ENCODE measurements around the gene NDUFS4.
"Not testable (repeated sequence)": the region's sequence is repeated elsewhere in the genome, so short reads cannot be mapped to it uniquely, and the experiment has no call there.

Gene NDUFS4

GRCh38 chr5:53674121-53674520, 113.7 kb downstream of the NDUFS4 start:
- DNase-seq = no peak

- DNase-seq = no peak
Observed at GRCh38 chr5:53677632-53678031, 117.2 kb downstream of the NDUFS4 start.

- no peak for DNase-seq
Observed at GRCh38 chr5:53678981-53679660, 118.7 kb downstream of the NDUFS4 start.

GRCh38 chr5:53681079-53681478, 120.6 kb downstream of the NDUFS4 start:
- no peak for DNase-seq

- DNase-seq = no peak
Observed at GRCh38 chr5:53691014-53691413, 130.6 kb downstream of the NDUFS4 start.

- DNase-seq = no peak
Observed at GRCh38 chr5:53694520-53695022, 134.1 kb downstream of the NDUFS4 start.

GRCh38 chr5:53710405-53710804, 150.0 kb downstream of the NDUFS4 start:
- not testable (repeated sequence) for DNase-seq

- DNase-seq = no peak
Observed at GRCh38 chr5:53712327-53712726, 151.9 kb downstream of the NDUFS4 start.

- DNase-seq = no peak
Observed at GRCh38 chr5:53713978-53714666, 153.7 kb downstream of the NDUFS4 start.

- no peak for DNase-seq
Observed at GRCh38 chr5:53714667-53715010, 154.2 kb downstream of the NDUFS4 start.

- DNase-seq = no peak
Observed at GRCh38 chr5:53726121-53726520, 165.7 kb downstream of the NDUFS4 start.

GRCh38 chr5:53730943-53731342, 170.5 kb downstream of the NDUFS4 start:
- no peak for DNase-seq

All from CD4-positive, alpha-beta T cell treated with Interleukin-17A for 1 hour (primary cell).